RWPE2 (cell line): ENCODE data around the gene KDM3A.
A peak's percentile ranks its signal among the peaks of the same experiment; 100 is the strongest.

Experiments
- ATAC-seq: fragments of 200-7000 bp; cut with Tn5 transposase; 3 replicates; pipeline ENCODE4 v1.9.1; 2021; ENCODE audit warnings: low read depth
- DNase-seq: peaks from one replicate; pipeline ENCODE4 v3.0.0-alpha.2; 2020; ENCODE audit warnings: low spot score
- H3K27ac ChIP-seq: fragments of 450-650 bp; 2 replicates; pipeline ENCODE4 v1.5.1; 2017; ENCODE audit warnings: mild to moderate bottlenecking; ENCODE audit not compliant: poor library complexity, severe bottlenecking
- H3K27me3 ChIP-seq: fragments of 250-450 bp; sonication (Bioruptor Pico); 2 replicates; pipeline ENCODE4 v1.5.1; 2021; ENCODE audit warnings: mild to moderate bottlenecking, moderate library complexity; ENCODE audit not compliant: insufficient read depth, poor library complexity, severe bottlenecking
- H3K36me3 ChIP-seq: fragments of 250-450 bp; sonication (Bioruptor Pico); 2 replicates; pipeline ENCODE4 v1.5.1; 2020; ENCODE audit warnings: low read depth, mild to moderate bottlenecking, moderate library complexity
- H3K4me1 ChIP-seq: fragments of 250-450 bp; sonication (Bioruptor Pico); 2 replicates; pipeline ENCODE4 v1.5.1; 2021; ENCODE audit warnings: mild to moderate bottlenecking, moderate library complexity; ENCODE audit not compliant: insufficient read depth, poor library complexity, severe bottlenecking
- H3K4me3 ChIP-seq: fragments of 250-450 bp; sonication (Bioruptor Pico); 2 replicates; pipeline ENCODE4 v1.5.1; 2021; ENCODE audit warnings: mild to moderate bottlenecking, moderate library complexity; ENCODE audit not compliant: severe bottlenecking
- H3K9me3 ChIP-seq: fragments of 250-450 bp; sonication (Bioruptor Pico); 2 replicates; pipeline ENCODE4 v1.5.1; 2021; ENCODE audit warnings: mild to moderate bottlenecking, moderate library complexity; ENCODE audit not compliant: severe bottlenecking
- CTCF ChIP-seq: fragments of 450-650 bp; IDR thresholded peaks from one replicate; pipeline ENCODE4 v1.5.1; 2017; ENCODE audit warnings: mild to moderate bottlenecking, moderate library complexity; ENCODE audit not compliant: poor library complexity, severe bottlenecking

Gene KDM3A

DNA sequence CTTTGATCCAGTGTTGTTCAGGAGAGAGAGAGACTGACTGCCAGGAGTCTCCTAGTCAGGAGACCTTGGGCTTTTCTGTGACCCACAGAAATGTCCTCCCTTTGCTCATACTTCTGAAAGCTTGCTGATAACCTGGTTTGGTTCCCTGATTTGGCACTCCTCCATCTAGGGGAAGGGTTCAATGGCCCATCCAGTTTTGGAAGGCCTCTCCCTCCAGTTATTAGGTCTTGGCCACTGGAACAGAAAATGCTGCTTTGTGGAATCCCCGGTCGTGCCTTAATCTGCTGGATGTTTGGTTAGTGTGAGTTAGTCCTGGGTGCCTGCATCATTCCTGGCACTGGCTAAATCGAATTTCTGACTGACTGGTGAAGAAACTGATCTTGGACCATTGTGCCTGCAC, 35.7 kb downstream of the KDM3A start:
- no peak overlapping the region for H3K4me3 ChIP-seq
- no peak for TF ChIP-seq CTCF
- DNase-seq, result no peak
- no peak for ATAC-seq
- H3K4me1 ChIP-seq, result no peaks in the 10 kb centered on the region
- H3K27me3 ChIP-seq, result no peaks in the 10 kb centered on the region
- no peaks in the 10 kb centered on the region for H3K9me3 ChIP-seq
- peaks cover 89% of the 10 kb centered on the region for H3K36me3 ChIP-seq
- H3K27ac ChIP-seq, result no peak overlapping the region

DNA sequence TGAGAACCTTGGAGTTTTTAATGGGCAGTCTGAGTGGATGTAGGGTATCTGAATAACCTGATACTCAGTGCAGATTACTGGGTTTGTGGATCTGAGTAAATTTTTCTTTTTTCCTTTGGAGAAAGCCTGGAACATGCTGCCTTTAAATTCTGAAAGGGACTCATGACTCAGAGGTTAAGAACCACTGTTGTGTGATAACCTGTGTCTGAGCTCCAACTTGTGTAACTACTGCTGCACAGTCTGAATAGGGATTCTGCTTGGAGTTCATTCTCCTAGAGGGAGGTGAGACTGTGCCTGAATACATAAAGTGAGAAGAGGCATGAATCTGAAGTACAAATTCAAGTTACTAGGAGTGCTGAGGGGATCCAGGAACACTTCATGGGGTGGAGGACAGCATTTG, 36.2 kb downstream of the KDM3A start:
- Histone ChIP-seq H3K4me1 (no peaks in the 10 kb centered on the region), H3K27ac (no peak overlapping the region), H3K4me3 (no peak overlapping the region), H3K36me3 (peaks cover 89% of the 10 kb centered on the region), H3K9me3 (no peaks in the 10 kb centered on the region), H3K27me3 (no peaks in the 10 kb centered on the region)
- DNase-seq (no peak), ATAC-seq (no peak)
- TF ChIP-seq CTCF, result no peak

- H3K27me3 ChIP-seq, result no peaks in the 10 kb centered on the region
- H3K9me3 ChIP-seq, result no peaks in the 10 kb centered on the region
- H3K4me1 ChIP-seq, result no peaks in the 10 kb centered on the region
- no peak overlapping the region for H3K4me3 ChIP-seq
- no peak overlapping the region for H3K27ac ChIP-seq
- DNase-seq, result no peak
- no peak for ATAC-seq
- peaks cover 91% of the 10 kb centered on the region for H3K36me3 ChIP-seq
- TF ChIP-seq CTCF, result no peak
Measured at GRCh38 chr2:86480105-86480504, 38.9 kb downstream of the KDM3A start.

DNA sequence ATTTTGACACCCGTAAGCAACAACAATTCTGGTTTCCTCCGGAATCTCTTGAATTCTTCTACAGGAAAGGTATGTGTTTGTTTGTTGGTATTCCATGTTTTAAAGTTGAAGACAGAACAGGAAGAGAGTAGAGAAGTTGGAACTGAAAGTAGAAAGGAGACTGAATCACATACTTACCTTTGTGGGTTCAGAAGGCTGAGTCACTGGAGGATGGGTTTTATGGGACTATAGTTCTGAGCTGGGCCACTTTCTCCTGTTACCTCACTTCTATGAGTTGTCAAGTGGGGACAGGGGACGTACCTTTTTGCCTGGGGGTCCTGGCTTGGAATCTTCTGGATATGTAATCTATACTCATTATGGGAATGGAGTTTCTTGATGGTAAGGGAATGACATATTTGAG, 40.9 kb downstream of the KDM3A start:
- Histone ChIP-seq H3K4me1 (no peaks in the 10 kb centered on the region), H3K36me3 (peaks cover 95% of the 10 kb centered on the region), H3K4me3 (no peak overlapping the region), H3K27ac (no peak overlapping the region), H3K27me3 (no peaks in the 10 kb centered on the region), H3K9me3 (no peaks in the 10 kb centered on the region)
- TF ChIP-seq CTCF, result no peak
- no peak for DNase-seq
- ATAC-seq, result peak; percentile 52; the same call in 1 of the 3 replicates

- ATAC-seq, result no peak
- no peak for TF ChIP-seq CTCF
- Histone ChIP-seq H3K27me3 (no peaks in the 10 kb centered on the region), H3K4me1 (no peaks in the 10 kb centered on the region), H3K4me3 (no peak overlapping the region), H3K9me3 (no peaks in the 10 kb centered on the region), H3K36me3 (peaks cover 98% of the 10 kb centered on the region), H3K27ac (no peak overlapping the region)
- no peak for DNase-seq
Measured at GRCh38 chr2:86484385-86484784, 43.2 kb downstream of the KDM3A start.
